ENCODE results near the gene SP4. TPM values are rescaled to one million over a fixed set of nuclear protein-coding genes. Genes with fewer than 3 reads are reported as not detected.

The SP4 gene
- total and polyA plus RNA-seq, 2 donors (not counting 1 experiment from before 2014, with no cell fraction given), result 7.1 to 42.4 TPM

DNA sequence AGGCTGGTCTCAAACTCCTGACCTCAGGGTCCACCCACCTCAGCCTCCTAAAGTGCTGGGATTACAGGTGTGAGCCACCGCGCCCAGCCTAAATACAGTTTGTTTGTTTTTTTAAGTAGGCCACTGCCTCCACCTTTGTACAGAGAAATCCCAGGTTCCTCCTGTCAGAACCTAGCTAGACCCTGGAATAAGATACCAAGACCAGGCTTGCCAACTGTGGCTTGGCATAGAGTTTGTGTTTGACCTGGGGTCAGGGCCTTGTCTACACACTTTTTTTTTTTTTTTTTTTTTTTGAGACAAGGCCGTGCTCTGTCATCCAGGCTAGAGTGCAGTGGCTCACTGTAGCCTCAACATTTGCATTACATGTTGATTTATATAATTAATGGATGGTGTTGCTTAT is 80.7 kb downstream of the SP4 start:
- TF ChIP-seq EZH2 (IDR thresholded peaks at IDR 0.05; ENCODE audit: borderline replicate concordance, insufficient read depth, low read depth, low read length, poor library complexity, severe bottlenecking), result no peak
- TF ChIP-seq, protein P1, sequence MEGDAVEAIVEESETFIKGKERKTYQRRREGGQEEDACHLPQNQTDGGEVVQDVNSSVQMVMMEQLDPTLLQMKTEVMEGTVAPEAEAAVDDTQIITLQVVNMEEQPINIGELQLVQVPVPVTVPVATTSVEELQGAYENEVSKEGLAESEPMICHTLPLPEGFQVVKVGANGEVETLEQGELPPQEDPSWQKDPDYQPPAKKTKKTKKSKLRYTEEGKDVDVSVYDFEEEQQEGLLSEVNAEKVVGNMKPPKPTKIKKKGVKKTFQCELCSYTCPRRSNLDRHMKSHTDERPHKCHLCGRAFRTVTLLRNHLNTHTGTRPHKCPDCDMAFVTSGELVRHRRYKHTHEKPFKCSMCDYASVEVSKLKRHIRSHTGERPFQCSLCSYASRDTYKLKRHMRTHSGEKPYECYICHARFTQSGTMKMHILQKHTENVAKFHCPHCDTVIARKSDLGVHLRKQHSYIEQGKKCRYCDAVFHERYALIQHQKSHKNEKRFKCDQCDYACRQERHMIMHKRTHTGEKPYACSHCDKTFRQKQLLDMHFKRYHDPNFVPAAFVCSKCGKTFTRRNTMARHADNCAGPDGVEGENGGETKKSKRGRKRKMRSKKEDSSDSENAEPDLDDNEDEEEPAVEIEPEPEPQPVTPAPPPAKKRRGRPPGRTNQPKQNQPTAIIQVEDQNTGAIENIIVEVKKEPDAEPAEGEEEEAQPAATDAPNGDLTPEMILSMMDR (IDR thresholded peaks at IDR 0.05), result no peak
- peaks cover 11 to 31% of the 10 kb centered on the region in 2 experiments for H3K36me3 ChIP-seq (replicated peaks in 1 of 2; ENCODE audit: control extremely low read depth in 1 of 2, control insufficient read depth in 1 of 2, extremely low read depth in 1 of 2, insufficient read depth in 2 of 2, low read length in 1 of 2)

DNA sequence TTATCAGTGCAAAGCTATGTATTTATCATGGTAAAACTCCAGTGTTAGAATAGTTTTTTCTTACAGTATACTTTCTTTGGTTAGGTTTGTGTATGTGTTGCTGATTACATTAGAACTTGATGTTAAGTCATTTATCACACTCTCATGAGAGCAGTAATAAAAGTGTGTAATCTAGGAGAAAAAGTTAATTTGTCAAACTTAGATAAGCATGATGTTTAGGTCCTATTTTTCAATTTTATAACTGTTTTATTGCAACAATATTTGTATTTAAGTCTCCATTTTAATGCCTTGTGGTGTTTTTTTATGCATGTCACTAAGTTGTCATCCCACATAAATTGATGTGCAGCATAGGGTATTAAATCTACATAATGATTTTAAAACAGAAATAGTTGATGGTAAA is 86.2 kb downstream of the SP4 start:
- H3K4me1 ChIP-seq (ENCODE audit: control insufficient read depth in 2 of 2, insufficient read depth in 2 of 2, low read length in 2 of 2), result no peaks in the 10 kb centered on the region
- Mint-ChIP-seq H3K27ac (no peak overlapping the region), H3K4me3 (no peak overlapping the region), H3K4me1 (no peaks in the 10 kb centered on the region), H3K9me3 (ENCODE audit: insufficient read depth) (no peaks in the 10 kb centered on the region), H3K27me3 (no peaks in the 10 kb centered on the region)
- H3K4me3 ChIP-seq (ENCODE audit: control extremely low read depth in 1 of 5, extremely low read depth in 1 of 5, insufficient read depth in 1 of 5, low read depth in 2 of 5, low read length in 4 of 5), result no peak overlapping the region
- ChIA-PET POLR2A (no interaction called here), CTCF (interaction anchor here (1.3 kb wide), 1 partner anchor 11 kb away, joined by 6 read pairs; no protein-coding TSS in a partner anchor)
- H2AFZ ChIP-seq (ENCODE audit: insufficient read depth, low read depth, low read length, poor library complexity, severe bottlenecking), result no peak overlapping the region
- DNase-seq (no peak), ATAC-seq (ENCODE audit: low read depth) (no peak)
- no peaks in the 10 kb centered on the region for H3K27me3 ChIP-seq (replicated peaks in 1 of 4; ENCODE audit: control extremely low read depth in 1 of 4, control insufficient read depth in 3 of 4, insufficient read depth in 4 of 4, low read length in 3 of 4)
- H3K4me2 ChIP-seq (replicated peaks; ENCODE audit: low read depth, low read length, poor library complexity, severe bottlenecking), result no peak overlapping the region
- H3K9ac ChIP-seq (ENCODE audit: low read length), result no peak overlapping the region
- H3K36me3 ChIP-seq (replicated peaks in 1 of 2; ENCODE audit: control extremely low read depth in 1 of 2, control insufficient read depth in 1 of 2, extremely low read depth in 1 of 2, insufficient read depth in 2 of 2, low read length in 1 of 2), result peaks cover 5 to 9% of the 10 kb centered on the region in 2 experiments
- intact Hi-C loops (cut with micrococcal nuclease), result no loop called here
- no peaks in the 10 kb centered on the region for H3K9me3 ChIP-seq (ENCODE audit: control extremely low read depth in 1 of 3, control insufficient read depth in 2 of 3, insufficient read depth in 1 of 3, low read length in 2 of 3)
- TF ChIP-seq EZH2 (IDR thresholded peaks at IDR 0.05; ENCODE audit: borderline replicate concordance, insufficient read depth, low read depth, low read length, poor library complexity, severe bottlenecking), result no peak
- TF ChIP-seq, protein P1 (IDR thresholded peaks at IDR 0.05), result no peak
- no peak overlapping the region for H3K27ac ChIP-seq (ENCODE audit: low read length in 2 of 2)
- no peaks in the 10 kb centered on the region for H4K20me1 ChIP-seq (ENCODE audit: control insufficient read depth, insufficient read depth, low read length, poor library complexity, severe bottlenecking)
- no peaks in the 10 kb centered on the region for H3K79me2 ChIP-seq (ENCODE audit: control insufficient read depth, insufficient read depth, low read length)

More for the DNA sequence above, 80.7 kb downstream of the SP4 start:
- ChIA-PET POLR2A (no interaction called here), CTCF (interaction anchor here (1.2 to 2.6 kb wide), 6 partner anchors 243 to 575 kb away, joined by 3 to 28 read pairs (median 5); no protein-coding TSS in a partner anchor)
- intact Hi-C loops (cut with micrococcal nuclease), result no loop called here
- Histone ChIP-seq H3K4me3 (ENCODE audit: control extremely low read depth in 1 of 5, extremely low read depth in 1 of 5, insufficient read depth in 1 of 5, low read depth in 2 of 5, low read length in 4 of 5) (no peak overlapping the region), H3K4me1 (ENCODE audit: control insufficient read depth in 2 of 2, insufficient read depth in 2 of 2, low read length in 2 of 2) (no peaks in the 10 kb centered on the region), H4K20me1 (ENCODE audit: control insufficient read depth, insufficient read depth, low read length, poor library complexity, severe bottlenecking) (peaks cover 12% of the 10 kb centered on the region), H3K4me2 (replicated peaks; ENCODE audit: low read depth, low read length, poor library complexity, severe bottlenecking) (no peak overlapping the region), H3K9ac (ENCODE audit: low read length) (no peak overlapping the region), H3K27me3 (replicated peaks in 1 of 4; ENCODE audit: control extremely low read depth in 1 of 4, control insufficient read depth in 3 of 4, insufficient read depth in 4 of 4, low read length in 3 of 4) (no peaks in the 10 kb centered on the region), H3K79me2 (ENCODE audit: control insufficient read depth, insufficient read depth, low read length) (no peaks in the 10 kb centered on the region), H3K9me3 (ENCODE audit: control extremely low read depth in 1 of 3, control insufficient read depth in 2 of 3, insufficient read depth in 1 of 3, low read length in 2 of 3) (peaks cover 2 to 12% (median 4%) of the 10 kb centered on the region in 3 donors), H2AFZ (ENCODE audit: insufficient read depth, low read depth, low read length, poor library complexity, severe bottlenecking) (no peak overlapping the region), H3K27ac (ENCODE audit: low read length in 2 of 2) (no peak overlapping the region)
- no peak for ATAC-seq (ENCODE audit: low read depth)
- DNase-seq, result no peak
- Mint-ChIP-seq H3K9me3 (ENCODE audit: insufficient read depth) (peaks cover 5% of the 10 kb centered on the region), H3K27ac (no peak overlapping the region), H3K4me1 (peaks cover 2% of the 10 kb centered on the region), H3K27me3 (no peaks in the 10 kb centered on the region), H3K4me3 (no peak overlapping the region)
- 100% methylated on average over 2 of the region's 3 CpGs for WGBS (ENCODE audit: insufficient coverage)

Data from B cell (primary cell).